Panc1 (cell line): ENCODE measurements around the gene POLR1G. TPM values are rescaled to one million over a fixed set of nuclear protein-coding genes. Genes with fewer than 3 reads are reported as not detected.

ENCODE experiments used
- ATAC-seq: fragments of 200-7000 bp; cut with Tn5 transposase; 2 replicates; pipeline ENCODE4 v1.9.1; 2020; ENCODE audit warnings: mild to moderate bottlenecking, moderate library complexity
- BruUV-seq: library from RNA; stranded (reverse); fragments of 400-500 nt; replicated peaks from 2 replicates; lab custom pipeline; 2021; lab: Mats Ljungman, UMichigan
- CTCF ChIA-PET: fragments of 300-600 bp; sonication (Branson Sonifier 250); formaldehyde crosslinking; loops from one replicate; lab custom pipeline; 2022; ENCODE audit warnings: antibody characterized with exemption; lab: Charles Lee
- POLR2A ChIA-PET: fragments of 300-600 bp; sonication (Branson Sonifier 250); formaldehyde crosslinking; loops from one replicate; lab custom pipeline; 2022; ENCODE audit warnings: antibody characterized with exemption; lab: Charles Lee
- DNase-seq: peaks from one replicate; pipeline ENCODE4 v3.0.0-alpha.2; 2010; ENCODE audit warnings: low read depth, low spot score
- H3K27ac ChIP-seq: 2 replicates; pipeline ENCODE4 v1.5.1; 2011; ENCODE audit warnings: mild to moderate bottlenecking, low read length, inconsistent platforms
- H3K27me3 ChIP-seq: fragments of 200-500 bp; sonication (Bioruptor generic); 2 replicates; pipeline ENCODE4 v1.6.0; 2014; ENCODE audit warnings: low read length, inconsistent platforms; ENCODE audit not compliant: control insufficient read depth, insufficient read depth
- H3K36me3 ChIP-seq: fragments of 200-500 bp; sonication (Bioruptor generic); 2 replicates; pipeline ENCODE4 v1.5.1; 2014; ENCODE audit warnings: inconsistent platforms, mild to moderate bottlenecking, low read length, moderate library complexity; ENCODE audit not compliant: control insufficient read depth, insufficient read depth
- H3K4me1 ChIP-seq: 2 replicates; pipeline ENCODE4 v1.5.1; 2011; ENCODE audit warnings: inconsistent platforms, mild to moderate bottlenecking, low read length, moderate library complexity; ENCODE audit not compliant: control insufficient read depth, insufficient read depth
- H3K4me3 ChIP-seq, 2 experiments: 2 replicates each; pipeline ENCODE4 v1.5.1; 2011 to 2012; ENCODE audit warnings: low read depth in 2 of 2, low read length in 2 of 2, mild to moderate bottlenecking in 2 of 2, inconsistent platforms in 1 of 2, moderate library complexity in 1 of 2
- H3K9me3 ChIP-seq: fragments of 200-500 bp; sonication (Bioruptor generic); 2 replicates; pipeline ENCODE4 v1.5.1; 2014; ENCODE audit warnings: low read depth, mild to moderate bottlenecking, inconsistent platforms, low read length, moderate library complexity; ENCODE audit not compliant: control insufficient read depth, insufficient read depth
- POLR2AphosphoS5 ChIP-seq: IDR thresholded peaks from 2 replicates; pipeline ENCODE4 v1.6.1; 2012; ENCODE audit warnings: mild to moderate bottlenecking, low read depth, low read length, moderate library complexity
- SIN3A ChIP-seq: IDR thresholded peaks from 2 replicates; pipeline ENCODE4 v1.6.1; 2012; ENCODE audit warnings: low read depth, mild to moderate bottlenecking, low read length, moderate library complexity, borderline replicate concordance; ENCODE audit not compliant: insufficient read depth
- TCF7L2 ChIP-seq: IDR thresholded peaks from 2 replicates; pipeline ENCODE4 v1.6.1; 2011; ENCODE audit warnings: mild to moderate bottlenecking, low read depth, low read length, inconsistent platforms
- in situ Hi-C: cut with HindIII; loops from 2 replicates; pipeline ENCODE4 v1.10.0; 2016; ENCODE audit warnings: low sequenced_read_pairs, low pct_unique_long_range_greater_than_20kb
- intact Hi-C: fragments of 100-400 bp; cut with micrococcal nuclease; formaldehyde crosslinking; loops from one replicate; pipeline ENCODE4 v1.10.0; 2022; ENCODE audit not compliant: unreplicated experiment
- total RNA-seq: library from RNA; stranded (reverse); gene quantifications from one replicate; pipeline ENCODE4 v1.2.1, GENCODE V29; 2021; ENCODE audit not compliant: unreplicated experiment
- TF ChIP-seq, protein P1 (sequence below), 2 experiments: IDR thresholded peaks; 2 replicates each; pipeline ENCODE4 v1.6.1; 2011 to 2012; ENCODE audit warnings: low read depth in 2 of 2, control low read depth in 1 of 2, low read length in 1 of 2, mild to moderate bottlenecking in 1 of 2, moderate library complexity in 1 of 2; ENCODE audit not compliant: insufficient read depth in 1 of 2
- TF ChIP-seq, protein P2 (sequence below): fragments of 450-650 bp; IDR thresholded peaks from 2 replicates; pipeline ENCODE4 v1.5.1; 2017; ENCODE audit warnings: mild to moderate bottlenecking

POLR1G gene
- total RNA-seq, 1 experiment from 2014 or later = 27.8 TPM

DNA sequence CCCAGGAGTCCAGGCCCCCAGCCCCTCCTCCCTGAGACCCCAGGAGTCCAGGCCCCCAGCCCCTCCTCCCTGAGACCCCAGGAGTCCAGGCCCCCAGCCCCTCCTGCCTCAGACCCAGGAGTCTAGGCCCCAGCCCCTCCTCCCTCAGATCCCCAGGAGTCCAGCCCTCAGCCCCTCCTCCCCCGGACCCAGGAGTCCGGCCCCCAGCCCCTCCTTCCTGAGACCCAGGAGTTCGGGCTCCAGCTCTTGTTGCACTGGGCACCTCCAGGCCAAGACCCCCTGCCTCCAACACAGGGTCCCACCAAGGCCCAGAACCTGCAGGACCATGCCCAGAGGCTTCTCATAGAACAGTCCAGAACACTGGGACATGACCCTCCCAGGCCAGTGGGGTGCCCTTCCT lies 13.5 kb downstream of the POLR1G start:
- in situ Hi-C loops (no loop called here), intact Hi-C loops (no loop called here)
- CTCF ChIA-PET = no interaction called here
- peaks cover 5% of the 10 kb centered on the region for H3K36me3 ChIP-seq
- DNase-seq (no peak), ATAC-seq (no peak)
- no peak overlapping the region for H3K27ac ChIP-seq
- no peaks in the 10 kb centered on the region for H3K9me3 ChIP-seq
- H3K4me1 ChIP-seq = peaks cover 7% of the 10 kb centered on the region; the same call in 1 of the 2 replicates
- no peak overlapping the region for H3K4me3 ChIP-seq
- TF ChIP-seq, protein P1, sequence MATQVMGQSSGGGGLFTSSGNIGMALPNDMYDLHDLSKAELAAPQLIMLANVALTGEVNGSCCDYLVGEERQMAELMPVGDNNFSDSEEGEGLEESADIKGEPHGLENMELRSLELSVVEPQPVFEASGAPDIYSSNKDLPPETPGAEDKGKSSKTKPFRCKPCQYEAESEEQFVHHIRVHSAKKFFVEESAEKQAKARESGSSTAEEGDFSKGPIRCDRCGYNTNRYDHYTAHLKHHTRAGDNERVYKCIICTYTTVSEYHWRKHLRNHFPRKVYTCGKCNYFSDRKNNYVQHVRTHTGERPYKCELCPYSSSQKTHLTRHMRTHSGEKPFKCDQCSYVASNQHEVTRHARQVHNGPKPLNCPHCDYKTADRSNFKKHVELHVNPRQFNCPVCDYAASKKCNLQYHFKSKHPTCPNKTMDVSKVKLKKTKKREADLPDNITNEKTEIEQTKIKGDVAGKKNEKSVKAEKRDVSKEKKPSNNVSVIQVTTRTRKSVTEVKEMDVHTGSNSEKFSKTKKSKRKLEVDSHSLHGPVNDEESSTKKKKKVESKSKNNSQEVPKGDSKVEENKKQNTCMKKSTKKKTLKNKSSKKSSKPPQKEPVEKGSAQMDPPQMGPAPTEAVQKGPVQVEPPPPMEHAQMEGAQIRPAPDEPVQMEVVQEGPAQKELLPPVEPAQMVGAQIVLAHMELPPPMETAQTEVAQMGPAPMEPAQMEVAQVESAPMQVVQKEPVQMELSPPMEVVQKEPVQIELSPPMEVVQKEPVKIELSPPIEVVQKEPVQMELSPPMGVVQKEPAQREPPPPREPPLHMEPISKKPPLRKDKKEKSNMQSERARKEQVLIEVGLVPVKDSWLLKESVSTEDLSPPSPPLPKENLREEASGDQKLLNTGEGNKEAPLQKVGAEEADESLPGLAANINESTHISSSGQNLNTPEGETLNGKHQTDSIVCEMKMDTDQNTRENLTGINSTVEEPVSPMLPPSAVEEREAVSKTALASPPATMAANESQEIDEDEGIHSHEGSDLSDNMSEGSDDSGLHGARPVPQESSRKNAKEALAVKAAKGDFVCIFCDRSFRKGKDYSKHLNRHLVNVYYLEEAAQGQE (IDR thresholded peaks at IDR 0.05; ENCODE audit: insufficient read depth in 1 of 2, low read depth in 2 of 2, low read length in 1 of 2) = no peak
- TF ChIP-seq, protein P2, sequence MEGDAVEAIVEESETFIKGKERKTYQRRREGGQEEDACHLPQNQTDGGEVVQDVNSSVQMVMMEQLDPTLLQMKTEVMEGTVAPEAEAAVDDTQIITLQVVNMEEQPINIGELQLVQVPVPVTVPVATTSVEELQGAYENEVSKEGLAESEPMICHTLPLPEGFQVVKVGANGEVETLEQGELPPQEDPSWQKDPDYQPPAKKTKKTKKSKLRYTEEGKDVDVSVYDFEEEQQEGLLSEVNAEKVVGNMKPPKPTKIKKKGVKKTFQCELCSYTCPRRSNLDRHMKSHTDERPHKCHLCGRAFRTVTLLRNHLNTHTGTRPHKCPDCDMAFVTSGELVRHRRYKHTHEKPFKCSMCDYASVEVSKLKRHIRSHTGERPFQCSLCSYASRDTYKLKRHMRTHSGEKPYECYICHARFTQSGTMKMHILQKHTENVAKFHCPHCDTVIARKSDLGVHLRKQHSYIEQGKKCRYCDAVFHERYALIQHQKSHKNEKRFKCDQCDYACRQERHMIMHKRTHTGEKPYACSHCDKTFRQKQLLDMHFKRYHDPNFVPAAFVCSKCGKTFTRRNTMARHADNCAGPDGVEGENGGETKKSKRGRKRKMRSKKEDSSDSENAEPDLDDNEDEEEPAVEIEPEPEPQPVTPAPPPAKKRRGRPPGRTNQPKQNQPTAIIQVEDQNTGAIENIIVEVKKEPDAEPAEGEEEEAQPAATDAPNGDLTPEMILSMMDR = no peak
- TF ChIP-seq TCF7L2 = no peak
- TF ChIP-seq SIN3A = no peak
- no peak for TF ChIP-seq POLR2AphosphoS5
- BruUV-seq = no TSS peak
- POLR2A ChIA-PET = no interaction called here
- no peaks in the 10 kb centered on the region for H3K27me3 ChIP-seq

- Histone ChIP-seq H3K4me3 (no peak overlapping the region), H3K4me1 (peaks cover 9% of the 10 kb centered on the region), H3K36me3 (peaks cover 5% of the 10 kb centered on the region), H3K9me3 (no peaks in the 10 kb centered on the region), H3K27ac (no peak overlapping the region), H3K27me3 (no peaks in the 10 kb centered on the region)
- intact Hi-C loops = no loop called here
- in situ Hi-C loops = no loop called here
- no TSS peak for BruUV-seq
- ChIA-PET POLR2A (no interaction called here), CTCF (no interaction called here)
- TF ChIP-seq POLR2AphosphoS5 (no peak), TCF7L2 (no peak), SIN3A (no peak)
- TF ChIP-seq, protein P2 = no peak
- TF ChIP-seq, protein P1 (IDR thresholded peaks at IDR 0.05; ENCODE audit: insufficient read depth in 1 of 2, low read depth in 2 of 2, low read length in 1 of 2) = no peak
- DNase-seq = no peak
- no peak for ATAC-seq
Observed at GRCh38 chr19:45420356-45420755, 13.9 kb downstream of the POLR1G start.
